GM23248 (cell line): Measurements from ENCODE around the gene PPP2R5D. TPM values are rescaled to one million over a fixed set of nuclear protein-coding genes. Genes with fewer than 3 reads are reported as not detected.

Source experiments
- DNase-seq: peaks from one replicate; pipeline ENCODE4 v3.0.0-alpha.2; 2015
- H2AFZ ChIP-seq: fragments of 200-600 bp; sonication (generic); 2 replicates; pipeline ENCODE4 v1.6.1; 2016; ENCODE audit warnings: antibody characterized with exemption
- H3F3A ChIP-seq: fragments of 200-600 bp; sonication (generic); 2 replicates; pipeline ENCODE4 v1.6.1; 2016; ENCODE audit warnings: mild to moderate bottlenecking, antibody characterized with exemption, mixed run types; ENCODE audit not compliant: insufficient read depth
- H3K27ac ChIP-seq: fragments of 200-600 bp; sonication (generic); 2 replicates; pipeline ENCODE4 v1.5.1; 2016; ENCODE audit warnings: mild to moderate bottlenecking
- H3K27me3 ChIP-seq: fragments of 200-600 bp; sonication (generic); replicated peaks from 2 replicates; pipeline ENCODE4 v1.6.1; 2016; ENCODE audit warnings: mild to moderate bottlenecking; ENCODE audit not compliant: insufficient read depth
- H3K36me3 ChIP-seq: fragments of 200-600 bp; sonication (generic); 2 replicates; pipeline ENCODE4 v1.6.1; 2016; ENCODE audit warnings: low read depth, mild to moderate bottlenecking
- H3K4me1 ChIP-seq: fragments of 200-600 bp; sonication (generic); 2 replicates; pipeline ENCODE4 v1.6.1; 2016; ENCODE audit warnings: mild to moderate bottlenecking; ENCODE audit not compliant: insufficient read depth
- H3K4me2 ChIP-seq: fragments of 200-600 bp; sonication (generic); one replicate; pipeline ENCODE4 v1.6.1; 2016; ENCODE audit warnings: mild to moderate bottlenecking; ENCODE audit not compliant: unreplicated experiment
- H3K4me3 ChIP-seq: fragments of 200-600 bp; sonication (generic); 2 replicates; pipeline ENCODE4 v1.5.1; 2016; ENCODE audit warnings: mild to moderate bottlenecking
- H3K79me2 ChIP-seq: fragments of 200-600 bp; sonication (generic); 2 replicates; pipeline ENCODE4 v1.6.1; 2016; ENCODE audit warnings: mild to moderate bottlenecking; ENCODE audit not compliant: insufficient read depth
- H3K9ac ChIP-seq: fragments of 200-600 bp; sonication (generic); 2 replicates; pipeline ENCODE4 v1.6.1; 2016; ENCODE audit warnings: mild to moderate bottlenecking
- H3K9me2 ChIP-seq: fragments of 200-600 bp; sonication (generic); 2 replicates; pipeline ENCODE4 v1.6.1; 2016; ENCODE audit warnings: mixed run types, mild to moderate bottlenecking, moderate library complexity; ENCODE audit not compliant: insufficient read depth
- H3K9me3 ChIP-seq: fragments of 200-600 bp; sonication (generic); one replicate; pipeline ENCODE4 v1.6.1; 2017; ENCODE audit warnings: low read depth
- H4K20me1 ChIP-seq: fragments of 200-600 bp; sonication (generic); 2 replicates; pipeline ENCODE4 v1.6.0; 2016; ENCODE audit not compliant: insufficient read depth
- EZH2 ChIP-seq: fragments of 200-600 bp; sonication (generic); IDR thresholded peaks from 2 replicates; pipeline ENCODE4 v1.6.1; 2018; ENCODE audit warnings: antibody characterized with exemption, mild to moderate bottlenecking; ENCODE audit not compliant: insufficient read depth, poor library complexity, severe bottlenecking
- EZH2phosphoT487 ChIP-seq: fragments of 200-600 bp; sonication (generic); IDR thresholded peaks from 2 replicates; pipeline ENCODE4 v1.6.1; 2018; ENCODE audit warnings: antibody characterized with exemption, moderate library complexity, mild to moderate bottlenecking, low read depth; ENCODE audit not compliant: insufficient read depth
- WGBS, 2 experiments: methylation state at CpG; one replicate each; pipeline ENCODE4 v1.1.6; 2015 to 2017; ENCODE audit warnings: low lambda C conversion rate in 2 of 2, low coverage in 1 of 2; ENCODE audit errors: missing lambda C conversion rate in 2 of 2; 5-methylcytosine and 5-hydroxymethylcytosine counted together
- in situ Hi-C: fragments of 300-500 bp; cut with MboI; formaldehyde crosslinking; loops from 2 replicates; pipeline ENCODE4 v1.15.0; 2020
- polyA plus RNA-seq: library from polyadenylated mRNA; unstranded; fragments of >200 nt; fragmentation: Nextera tagmentation; extraction: Ambion mirVana; gene quantifications from 2 replicates; pipeline ENCODE4 v1.2.1, GENCODE V29; 2016
- total RNA-seq: library from RNA; depleted of rRNA; stranded (reverse); fragments of >200 nt; shearing (Covaris generic); gene quantifications from 2 replicates; pipeline ENCODE4 v1.2.3, GENCODE V29; 2014

PPP2R5D gene
- total and polyA plus RNA-seq, 2 experiments from 2014 or later, result 40.7 to 42.7 TPM

- Histone ChIP-seq H3K9me2 (no peaks in the 10 kb centered on the region), H3F3A (no peaks in the 10 kb centered on the region), H4K20me1 (no peaks in the 10 kb centered on the region), H3K79me2 (no peaks in the 10 kb centered on the region), H3K9me3 (no peaks in the 10 kb centered on the region), H3K27ac (no peak overlapping the region), H3K9ac (no peak overlapping the region), H3K36me3 (no peaks in the 10 kb centered on the region), H3K4me3 (no peak overlapping the region), H2AFZ (no peak overlapping the region), H3K27me3 (no peaks in the 10 kb centered on the region), H3K4me2 (no peak overlapping the region), H3K4me1 (0 out of 2 replicates have a peak, but pooled peaks cover 4% of the 10 kb centered on the region)
- in situ Hi-C loops, result no loop called here
- TF ChIP-seq EZH2phosphoT487 (no peak), EZH2 (no peak)
- DNase-seq, result no peak
- 87 to 92% methylated on average over 13 of the region's 13 CpGs for WGBS, 2 experiments
Measured at GRCh38 chr6:42962502-42963178, 21.7 kb upstream of the PPP2R5D start.

- no peaks in the 10 kb centered on the region for H3K9me3 ChIP-seq
- no peak overlapping the region for H3K4me2 ChIP-seq
- TF ChIP-seq EZH2, result no peak
- no peak for TF ChIP-seq EZH2phosphoT487
- no peak for DNase-seq
- H2AFZ ChIP-seq, result no peak overlapping the region
- H3K4me1 ChIP-seq, result 0 out of 2 replicates have a peak, but pooled peaks cover 4% of the 10 kb centered on the region
- 81 to 84% methylated on average over 12 of the region's 12 CpGs for WGBS, 2 experiments
- H3F3A ChIP-seq, result no peaks in the 10 kb centered on the region
- no peak overlapping the region for H3K9ac ChIP-seq
- no peaks in the 10 kb centered on the region for H3K27me3 ChIP-seq
- no peaks in the 10 kb centered on the region for H3K79me2 ChIP-seq
- H4K20me1 ChIP-seq, result no peaks in the 10 kb centered on the region
- H3K27ac ChIP-seq, result no peak overlapping the region
- no peaks in the 10 kb centered on the region for H3K9me2 ChIP-seq
- no peak overlapping the region for H3K4me3 ChIP-seq
- in situ Hi-C loops, result no loop called here
- no peaks in the 10 kb centered on the region for H3K36me3 ChIP-seq
Measured at GRCh38 chr6:42963179-42963854, 21.1 kb upstream of the PPP2R5D start.

GRCh38 chr6:42963855-42964605 is 20.3 kb upstream of the PPP2R5D start:
- DNase-seq, result peak; percentile 55
- no peaks in the 10 kb centered on the region for H3K79me2 ChIP-seq
- H4K20me1 ChIP-seq, result no peaks in the 10 kb centered on the region
- no peak overlapping the region for H3K9ac ChIP-seq
- H3K9me2 ChIP-seq, result no peaks in the 10 kb centered on the region
- no peak overlapping the region for H3K4me3 ChIP-seq
- no peak overlapping the region for H3K27ac ChIP-seq
- WGBS, 2 experiments, result 82 to 84% methylated on average over 7 to 9 of the region's 9 CpGs
- H2AFZ ChIP-seq, result no peak overlapping the region
- no peak for TF ChIP-seq EZH2
- H3K4me1 ChIP-seq, result 0 out of 2 replicates have a peak, but pooled peaks cover 4% of the 10 kb centered on the region
- no peaks in the 10 kb centered on the region for H3F3A ChIP-seq
- H3K27me3 ChIP-seq, result no peaks in the 10 kb centered on the region
- H3K4me2 ChIP-seq, result no peak overlapping the region
- no peaks in the 10 kb centered on the region for H3K36me3 ChIP-seq
- no peaks in the 10 kb centered on the region for H3K9me3 ChIP-seq
- in situ Hi-C loops, result no loop called here

GRCh38 chr6:42966571-42966970 is 17.8 kb upstream of the PPP2R5D start:
- peaks cover 6% of the 10 kb centered on the region; the same call in 1 of the 2 replicates for H3K4me1 ChIP-seq
- in situ Hi-C loops, result no loop called here
- H3K9ac ChIP-seq, result no peak overlapping the region
- no peaks in the 10 kb centered on the region for H3K9me3 ChIP-seq
- no peaks in the 10 kb centered on the region; the same call in 1 of the 2 replicates for H3K79me2 ChIP-seq
- H3K9me2 ChIP-seq, result no peaks in the 10 kb centered on the region
- no peaks in the 10 kb centered on the region; the same call in 1 of the 2 replicates for H3F3A ChIP-seq
- H3K4me3 ChIP-seq, result no peak overlapping the region
- no peak for DNase-seq
- no peak overlapping the region for H2AFZ ChIP-seq
- no peak overlapping the region for H3K27ac ChIP-seq
- no peak overlapping the region for H3K4me2 ChIP-seq
- WGBS, 2 experiments, result 72 to 77% methylated on average over 7 of the region's 7 CpGs
- no peaks in the 10 kb centered on the region; the same call in 1 of the 2 replicates for H4K20me1 ChIP-seq
- no peaks in the 10 kb centered on the region for H3K27me3 ChIP-seq
- no peak for TF ChIP-seq EZH2phosphoT487
- no peaks in the 10 kb centered on the region for H3K36me3 ChIP-seq
